ENCODE results near the gene WFDC10A. TPM values are rescaled to one million over a fixed set of nuclear protein-coding genes. Genes with fewer than 3 reads are reported as not detected.

Gene WFDC10A
- polyA plus RNA-seq, 1 experiment = not detected

DNA sequence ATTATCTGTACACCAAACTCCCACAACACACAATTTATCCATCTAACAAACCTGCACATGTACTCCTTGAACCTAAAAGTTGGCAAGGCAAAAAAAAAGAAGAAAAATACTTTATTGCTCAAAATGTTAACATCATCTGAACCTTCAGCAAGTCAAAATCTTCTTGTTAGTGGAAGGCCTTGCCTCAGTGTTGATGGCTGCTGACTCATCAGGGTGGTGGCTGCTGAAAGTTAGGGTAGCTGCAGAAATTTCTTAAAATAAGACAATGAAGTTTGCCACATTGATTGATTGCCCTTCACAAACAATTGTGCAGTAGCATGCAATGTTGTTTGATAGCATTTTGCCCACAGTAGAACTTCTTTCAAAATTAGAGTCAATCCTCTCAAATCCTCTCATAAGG, 43.2 kb downstream of the WFDC10A start:
- no peaks in the 10 kb centered on the region for H3K27me3 ChIP-seq (ENCODE audit: control insufficient read depth, insufficient read depth, low read length)
- H3K9me3 ChIP-seq (ENCODE audit: control insufficient read depth, insufficient read depth, low read length) = no peaks in the 10 kb centered on the region
- ChIA-PET CTCF (no interaction called here), POLR2A (no interaction called here)
- TF ChIP-seq, protein P1, sequence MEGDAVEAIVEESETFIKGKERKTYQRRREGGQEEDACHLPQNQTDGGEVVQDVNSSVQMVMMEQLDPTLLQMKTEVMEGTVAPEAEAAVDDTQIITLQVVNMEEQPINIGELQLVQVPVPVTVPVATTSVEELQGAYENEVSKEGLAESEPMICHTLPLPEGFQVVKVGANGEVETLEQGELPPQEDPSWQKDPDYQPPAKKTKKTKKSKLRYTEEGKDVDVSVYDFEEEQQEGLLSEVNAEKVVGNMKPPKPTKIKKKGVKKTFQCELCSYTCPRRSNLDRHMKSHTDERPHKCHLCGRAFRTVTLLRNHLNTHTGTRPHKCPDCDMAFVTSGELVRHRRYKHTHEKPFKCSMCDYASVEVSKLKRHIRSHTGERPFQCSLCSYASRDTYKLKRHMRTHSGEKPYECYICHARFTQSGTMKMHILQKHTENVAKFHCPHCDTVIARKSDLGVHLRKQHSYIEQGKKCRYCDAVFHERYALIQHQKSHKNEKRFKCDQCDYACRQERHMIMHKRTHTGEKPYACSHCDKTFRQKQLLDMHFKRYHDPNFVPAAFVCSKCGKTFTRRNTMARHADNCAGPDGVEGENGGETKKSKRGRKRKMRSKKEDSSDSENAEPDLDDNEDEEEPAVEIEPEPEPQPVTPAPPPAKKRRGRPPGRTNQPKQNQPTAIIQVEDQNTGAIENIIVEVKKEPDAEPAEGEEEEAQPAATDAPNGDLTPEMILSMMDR (IDR thresholded peaks at IDR 0.05; ENCODE audit: low read depth, low read length) = no peak
- H3K27ac ChIP-seq (ENCODE audit: low read depth, low read length) = no peak overlapping the region
- H3K4me3 ChIP-seq (ENCODE audit: low read depth, low read length) = no peak overlapping the region
- no peak for DNase-seq (ENCODE audit: low read depth, low spot score)

DNA sequence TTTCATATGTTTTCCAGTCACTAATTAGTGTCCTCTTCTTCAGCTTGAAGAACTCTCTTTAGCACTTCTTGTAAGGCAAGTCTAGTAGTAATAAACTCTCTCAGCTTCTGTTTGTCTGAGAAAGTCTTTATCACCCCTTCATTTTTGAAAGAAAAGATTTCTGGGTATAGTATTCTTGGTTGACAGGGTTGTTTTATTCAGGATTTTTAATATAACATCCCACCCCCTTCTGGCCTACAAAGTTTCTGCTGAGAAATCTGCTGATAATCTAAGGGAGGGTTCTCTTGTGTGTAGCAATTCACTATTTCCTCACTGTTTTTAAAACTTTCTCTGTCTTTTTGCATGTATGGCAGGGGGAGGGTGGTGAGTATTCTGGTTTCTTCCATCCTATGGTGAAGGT, 50.1 kb downstream of the WFDC10A start:
- DNase-seq (ENCODE audit: low read depth, low spot score) = no peak
- H3K9me3 ChIP-seq (ENCODE audit: control insufficient read depth, insufficient read depth, low read length) = no peaks in the 10 kb centered on the region
- TF ChIP-seq, protein P1 (IDR thresholded peaks at IDR 0.05; ENCODE audit: low read depth, low read length) = no peak
- no peaks in the 10 kb centered on the region for H3K27me3 ChIP-seq (ENCODE audit: control insufficient read depth, insufficient read depth, low read length)
- POLR2A ChIA-PET = no interaction called here
- no peak overlapping the region for H3K4me3 ChIP-seq (ENCODE audit: low read depth, low read length)
- CTCF ChIA-PET = no interaction called here
- H3K27ac ChIP-seq (ENCODE audit: low read depth, low read length) = no peak overlapping the region

Other genes with a start within 250 kb of the WFDC10A start
- 12.8 and 13.8 TPM in 2 replicates for gene DBNDD2, start 221.4 kb upstream of the WFDC10A start, polyA plus RNA-seq (2011; rRNA removed)
- 114 and 140 TPM in 2 replicates for gene PIGT, start 213.6 kb upstream of the WFDC10A start, polyA plus RNA-seq (2011; rRNA removed)
- not detected in 2 replicates for gene WFDC2, start 160.0 kb upstream of the WFDC10A start, polyA plus RNA-seq (2011; rRNA removed)
- gene SPINT3, start 114.1 kb upstream of the WFDC10A start, polyA plus RNA-seq (2011; rRNA removed) = not detected in 2 replicates
- gene WFDC6, start 90.3 kb upstream of the WFDC10A start, polyA plus RNA-seq (2011; rRNA removed) = not detected in 2 replicates
- not detected in 2 replicates for gene EPPIN, start 82.3 kb upstream of the WFDC10A start, polyA plus RNA-seq (2011; rRNA removed)
- not detected in 2 replicates for gene WFDC8, start 50.5 kb upstream of the WFDC10A start, polyA plus RNA-seq (2011; rRNA removed)
- not detected in 2 replicates for gene WFDC9, start 1.5 kb downstream of the WFDC10A start, polyA plus RNA-seq (2011; rRNA removed)
- gene WFDC11, start 40.5 kb downstream of the WFDC10A start, polyA plus RNA-seq (2011; rRNA removed) = not detected in 2 replicates
- gene WFDC13, start 72.3 kb downstream of the WFDC10A start, polyA plus RNA-seq (2011; rRNA removed) = not detected in 2 replicates
- 0.29 TPM in 1 of 2 replicates, not detected in the other for gene WFDC10B, start 75.3 kb downstream of the WFDC10A start, polyA plus RNA-seq (2011; rRNA removed)
- gene SPINT4, start 92.6 kb downstream of the WFDC10A start, polyA plus RNA-seq (2011; rRNA removed) = not detected in 2 replicates
- 0.30 TPM in 1 of 2 replicates, not detected in the other for gene WFDC3, start 162.1 kb downstream of the WFDC10A start, polyA plus RNA-seq (2011; rRNA removed)
- gene DNTTIP1, start 162.2 kb downstream of the WFDC10A start, polyA plus RNA-seq (2011; rRNA removed) = 43.9 and 45.3 TPM in 2 replicates
- gene UBE2C, start 182.9 kb downstream of the WFDC10A start, polyA plus RNA-seq (2011; rRNA removed) = 25.3 and 27.8 TPM in 2 replicates
- 0.38 and 0.45 TPM in 2 replicates for gene TNNC2, start 197.6 kb downstream of the WFDC10A start, polyA plus RNA-seq (2011; rRNA removed)
- 9.2 and 11.5 TPM in 2 replicates for gene SNX21, start 204.1 kb downstream of the WFDC10A start, polyA plus RNA-seq (2011; rRNA removed)
- gene ACOT8, start 227.7 kb downstream of the WFDC10A start, polyA plus RNA-seq (2011; rRNA removed) = 27.0 and 37.7 TPM in 2 replicates
- 4.5 and 4.6 TPM in 2 replicates for gene ZSWIM3, start 227.9 kb downstream of the WFDC10A start, polyA plus RNA-seq (2011; rRNA removed)